Muscle layer of duodenum (tissue), 2 donors: ENCODE results near the gene INTS7.
"Not testable (repeated sequence)": the region's sequence is repeated elsewhere in the genome, so short reads cannot be mapped to it uniquely, and the experiment has no call there.

Experiments used
- H3K27ac ChIP-seq: one replicate; pipeline ENCODE4 v1.7.0; 2013; ENCODE audit warnings: mild to moderate bottlenecking, low read length
- H3K27me3 ChIP-seq: one replicate; pipeline ENCODE4 v1.7.0; 2013; ENCODE audit warnings: low read depth, mild to moderate bottlenecking, control low read depth, low read length
- H3K36me3 ChIP-seq, 2 donors: one replicate each; pipeline ENCODE4 v1.7.0; 2013; ENCODE audit warnings: low read length in 2 of 2, control low read depth in 1 of 2, mild to moderate bottlenecking in 1 of 2; ENCODE audit not compliant: insufficient read depth in 2 of 2, control insufficient read depth in 1 of 2
- H3K4me1 ChIP-seq, 2 donors: one replicate each; pipeline ENCODE4 v1.7.0; 2013; ENCODE audit warnings: low read length in 2 of 2, mild to moderate bottlenecking in 2 of 2, control low read depth in 1 of 2, moderate library complexity in 1 of 2; ENCODE audit not compliant: insufficient read depth in 2 of 2, control insufficient read depth in 1 of 2
- H3K4me3 ChIP-seq, 2 donors: one replicate each; pipeline ENCODE4 v1.7.0; 2013; ENCODE audit warnings: low read length in 2 of 2, low read depth in 1 of 2, mild to moderate bottlenecking in 1 of 2
- H3K9me3 ChIP-seq, 2 donors: one replicate each; pipeline ENCODE4 v1.7.0; 2013; ENCODE audit warnings: low read length in 2 of 2, control low read depth in 1 of 2, mild to moderate bottlenecking in 1 of 2; ENCODE audit not compliant: control insufficient read depth in 1 of 2
- donor health status: healthy.

The INTS7 gene

DNA sequence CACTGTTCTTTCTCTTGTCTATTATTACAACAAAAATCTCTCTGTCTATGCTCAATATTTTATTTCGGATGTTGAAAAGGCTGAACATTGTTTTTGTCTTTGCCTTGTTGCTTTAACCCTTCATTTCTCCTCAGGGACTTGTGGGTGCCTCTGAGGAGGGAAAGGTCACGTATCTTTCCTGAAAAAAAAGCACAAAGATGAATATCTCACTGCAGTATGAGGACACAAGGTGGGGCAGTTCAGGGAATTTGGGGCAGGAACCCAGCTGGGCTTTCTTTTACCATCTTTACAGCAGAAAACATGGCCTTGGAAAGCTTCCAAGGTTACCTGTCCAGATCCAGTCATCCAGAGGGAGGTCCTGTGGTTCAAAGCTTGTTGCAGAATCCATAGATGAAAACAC is 105.7 kb downstream of the INTS7 start:
- no peaks in the 10 kb centered on the region for H3K36me3 ChIP-seq
- no peaks in the 10 kb centered on the region for H3K4me1 ChIP-seq
- H3K27ac ChIP-seq = peak overlapping the region; percentile 64
- H3K9me3 ChIP-seq = no peaks in the 10 kb centered on the region
- H3K4me3 ChIP-seq = no peak overlapping the region
- H3K27me3 ChIP-seq = no peaks in the 10 kb centered on the region

DNA sequence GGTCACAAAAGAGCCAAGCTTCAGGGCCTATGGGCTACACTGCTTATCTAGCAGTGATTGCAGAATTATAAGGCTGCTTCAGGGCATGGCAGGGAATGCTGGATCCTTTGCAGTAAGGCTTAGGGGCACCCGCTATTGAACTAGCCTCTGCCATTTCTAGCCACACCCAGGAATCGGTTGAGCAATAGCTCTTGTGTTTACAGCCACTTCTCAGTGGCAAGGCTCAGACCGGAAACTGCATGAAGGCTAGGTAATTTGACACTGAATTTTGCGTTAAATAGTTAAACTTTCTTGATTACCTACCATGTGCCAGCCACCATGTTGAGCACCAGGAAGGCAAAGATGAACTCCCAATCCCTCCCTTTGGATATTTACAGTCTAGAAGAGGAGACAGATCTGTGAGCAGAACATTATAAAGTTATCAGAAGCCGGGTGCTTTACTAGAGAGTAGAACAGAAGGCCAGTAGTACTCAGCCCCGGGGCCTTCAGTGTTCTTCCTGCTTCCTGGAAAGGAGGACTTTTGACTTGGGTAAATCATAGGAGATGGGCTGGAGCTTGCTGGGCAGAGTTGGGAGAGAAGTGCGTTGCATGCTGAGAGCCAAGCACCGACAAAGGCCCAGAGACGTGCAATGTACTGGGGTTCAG is 106.2 kb downstream of the INTS7 start:
- H3K4me1 ChIP-seq = no peaks in the 10 kb centered on the region
- no peak overlapping the region for H3K4me3 ChIP-seq
- no peaks in the 10 kb centered on the region for H3K9me3 ChIP-seq
- no peaks in the 10 kb centered on the region for H3K27me3 ChIP-seq
- peak overlapping the region; percentile 64 for H3K27ac ChIP-seq
- H3K36me3 ChIP-seq = no peaks in the 10 kb centered on the region

DNA sequence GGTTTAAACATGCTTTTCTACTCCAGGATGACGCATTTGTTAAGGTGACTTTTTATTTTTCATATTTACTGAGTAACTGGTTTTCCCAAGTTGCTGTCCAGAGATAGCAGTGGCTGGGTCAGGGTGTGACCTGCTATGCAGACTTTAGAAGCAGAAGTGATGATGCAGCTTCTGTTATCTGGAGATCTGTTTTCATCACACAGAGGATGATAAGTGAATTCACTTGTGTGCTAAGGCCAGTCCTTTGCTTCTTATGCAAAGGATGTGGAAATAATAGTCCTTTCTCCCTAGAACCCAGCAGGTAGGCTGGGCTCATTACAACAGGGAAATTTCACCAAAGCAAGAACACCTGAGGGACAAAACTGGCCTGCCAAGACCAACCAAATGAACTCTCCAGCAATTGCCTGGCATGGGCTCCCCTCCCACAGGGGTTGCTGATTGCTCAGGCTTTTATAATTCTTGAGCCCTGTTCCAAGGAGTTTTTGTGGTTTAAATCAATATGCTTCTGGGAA is 107.0 kb downstream of the INTS7 start:
- H3K27me3 ChIP-seq = no peaks in the 10 kb centered on the region
- H3K9me3 ChIP-seq = no peaks in the 10 kb centered on the region

DNA sequence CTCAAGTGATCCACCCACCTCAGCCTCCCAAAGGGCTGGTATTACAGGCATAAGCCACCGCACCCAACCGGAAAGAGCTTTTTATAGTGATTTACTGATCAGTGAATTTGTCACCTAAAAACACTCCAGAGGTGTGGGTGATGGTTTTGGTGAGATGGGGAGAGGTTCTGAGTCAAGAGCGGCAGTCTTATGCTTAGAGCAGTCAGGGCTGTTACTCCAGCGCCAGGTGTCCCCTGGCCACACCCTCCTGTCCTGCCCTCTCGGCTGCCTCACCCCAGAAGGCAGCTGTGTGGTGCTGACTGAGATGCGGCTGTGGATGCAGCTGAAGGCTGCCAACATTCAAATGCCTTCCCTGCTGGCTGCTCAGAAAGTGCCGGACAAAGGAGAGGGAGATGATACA is 110.3 kb downstream of the INTS7 start:
- Histone ChIP-seq H3K27ac (no peak overlapping the region), H3K9me3 (no peaks in the 10 kb centered on the region), H3K4me1 (peaks cover 0 to 3% of the 10 kb centered on the region in 2 donors)

More for the DNA sequence above, 107.0 kb downstream of the INTS7 start:
- H3K4me1 ChIP-seq = no peaks in the 10 kb centered on the region
- peak overlapping the region; percentile 40 for H3K27ac ChIP-seq
- H3K36me3 ChIP-seq = no peaks in the 10 kb centered on the region
- no peak overlapping the region for H3K4me3 ChIP-seq

DNA sequence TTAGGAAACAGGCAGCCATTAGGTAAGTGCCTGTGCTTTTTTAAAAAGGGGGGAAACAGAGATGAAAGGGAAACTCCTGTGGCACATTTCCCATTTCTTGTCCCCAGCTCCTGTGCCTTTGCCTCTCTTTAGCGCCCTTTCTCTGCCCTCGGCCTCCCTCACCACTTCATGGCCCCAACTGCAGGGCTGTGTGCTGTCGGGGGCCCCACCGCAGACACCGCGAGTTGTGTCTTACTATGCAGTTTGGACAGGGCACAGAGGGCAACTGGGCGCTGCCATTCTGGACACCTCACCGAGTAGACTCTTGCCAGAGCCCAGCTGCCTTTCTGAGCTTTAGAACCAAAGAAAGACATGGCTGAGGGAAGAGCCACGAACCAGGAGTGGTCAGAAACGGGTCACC is 111.1 kb downstream of the INTS7 start:
- no peaks in the 10 kb centered on the region for H3K27me3 ChIP-seq
- H3K9me3 ChIP-seq = no peaks in the 10 kb centered on the region
- no peaks in the 10 kb centered on the region for H3K36me3 ChIP-seq
- H3K27ac ChIP-seq = no peak overlapping the region
- no peak overlapping the region for H3K4me3 ChIP-seq
- peaks cover 0 to 3% of the 10 kb centered on the region in 2 donors for H3K4me1 ChIP-seq

More for the DNA sequence above, 110.3 kb downstream of the INTS7 start:
- Histone ChIP-seq H3K4me3 (no peak overlapping the region), H3K36me3 (no peaks in the 10 kb centered on the region), H3K27me3 (no peaks in the 10 kb centered on the region)

DNA sequence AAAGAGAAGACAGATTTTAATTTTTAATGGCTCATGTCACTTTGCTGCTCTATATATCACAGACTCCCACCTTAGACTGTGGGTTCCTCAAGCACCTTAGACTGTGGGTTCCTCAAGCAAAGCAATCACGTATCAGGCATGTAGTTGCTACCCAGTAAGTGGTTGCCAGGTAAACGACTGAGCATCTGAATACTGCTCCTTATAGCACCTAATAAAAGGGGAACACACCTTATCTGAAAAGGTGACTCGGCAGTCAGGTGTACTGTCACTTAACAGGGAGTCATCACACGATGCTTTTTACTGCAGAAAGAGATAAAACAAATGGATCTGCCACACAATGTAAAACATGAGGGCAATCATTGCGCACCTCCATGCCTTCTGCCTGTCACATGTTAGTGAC is 112.3 kb downstream of the INTS7 start:
- no peak overlapping the region for H3K4me3 ChIP-seq
- no peaks in the 10 kb centered on the region for H3K9me3 ChIP-seq
- no peaks in the 10 kb centered on the region for H3K36me3 ChIP-seq
- H3K27me3 ChIP-seq = no peaks in the 10 kb centered on the region
- H3K27ac ChIP-seq = no peak overlapping the region
- H3K4me1 ChIP-seq = peaks cover 3 to 5% of the 10 kb centered on the region in 2 donors

DNA sequence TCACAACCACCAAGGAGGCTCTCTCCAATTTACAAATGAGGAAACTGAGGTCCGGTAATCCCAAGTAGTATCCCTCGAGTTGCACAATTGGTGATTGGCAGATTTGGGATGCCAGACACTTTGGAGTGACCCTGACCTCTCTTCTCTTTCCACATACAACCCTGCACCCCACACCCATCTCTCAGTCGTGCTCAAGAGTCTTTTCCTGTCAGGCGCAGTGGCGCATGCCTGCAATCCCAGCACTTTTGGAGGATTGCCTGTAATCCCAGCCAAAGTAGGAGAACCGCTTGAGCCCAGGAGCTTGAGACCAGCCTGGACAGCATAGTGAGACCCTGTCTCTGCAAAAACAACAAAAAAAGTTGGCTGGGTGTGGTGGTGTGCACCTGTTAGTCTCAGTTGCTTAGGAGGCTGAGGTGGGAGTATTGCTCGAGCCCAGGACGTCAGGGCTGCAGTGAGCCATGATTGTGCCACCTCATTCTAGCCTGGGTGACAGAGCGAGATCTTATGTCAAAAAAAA is 113.7 kb downstream of the INTS7 start:
- H3K4me3 ChIP-seq = no peak overlapping the region
- H3K36me3 ChIP-seq = no peaks in the 10 kb centered on the region
- H3K27ac ChIP-seq = no peak overlapping the region
- H3K4me1 ChIP-seq = peaks cover 3 to 13% of the 10 kb centered on the region in 2 donors
- H3K27me3 ChIP-seq = no peaks in the 10 kb centered on the region
- H3K9me3 ChIP-seq = no peaks in the 10 kb centered on the region

DNA sequence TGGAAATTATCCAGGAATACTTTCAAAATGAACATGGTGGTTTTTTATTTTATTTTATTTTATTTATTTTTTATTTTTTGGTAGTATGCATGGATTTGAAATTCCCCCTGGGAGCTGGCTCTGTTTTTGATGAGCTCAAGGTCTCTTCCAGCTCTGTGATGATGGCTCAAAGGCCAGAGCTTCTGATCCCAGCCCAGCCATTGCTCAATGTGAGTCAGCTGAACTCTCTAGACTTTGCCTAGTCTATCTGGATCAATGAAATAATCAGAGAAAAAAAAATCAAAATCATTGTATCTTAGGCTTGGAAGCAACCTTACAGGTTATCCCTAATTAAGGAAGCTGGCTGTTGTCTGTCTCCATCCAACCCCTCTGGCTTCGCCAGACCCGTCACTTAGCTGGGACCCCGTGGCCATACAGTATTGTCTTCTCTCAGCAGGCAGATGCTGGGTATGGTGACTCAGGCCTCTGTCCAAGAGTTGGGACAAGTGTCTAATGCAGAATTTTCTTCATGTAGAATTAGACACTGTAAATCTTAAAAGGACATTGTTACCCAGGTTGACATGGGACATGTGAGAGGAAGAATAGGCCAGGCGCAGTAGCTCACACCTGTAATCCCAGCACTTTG is 114.6 kb downstream of the INTS7 start:
- Histone ChIP-seq H3K27me3 (no peaks in the 10 kb centered on the region), H3K9me3 (no peaks in the 10 kb centered on the region), H3K4me1 (peaks cover 6 to 13% of the 10 kb centered on the region in 2 donors), H3K27ac (no peak overlapping the region), H3K36me3 (no peaks in the 10 kb centered on the region), H3K4me3 (no peak overlapping the region)

DNA sequence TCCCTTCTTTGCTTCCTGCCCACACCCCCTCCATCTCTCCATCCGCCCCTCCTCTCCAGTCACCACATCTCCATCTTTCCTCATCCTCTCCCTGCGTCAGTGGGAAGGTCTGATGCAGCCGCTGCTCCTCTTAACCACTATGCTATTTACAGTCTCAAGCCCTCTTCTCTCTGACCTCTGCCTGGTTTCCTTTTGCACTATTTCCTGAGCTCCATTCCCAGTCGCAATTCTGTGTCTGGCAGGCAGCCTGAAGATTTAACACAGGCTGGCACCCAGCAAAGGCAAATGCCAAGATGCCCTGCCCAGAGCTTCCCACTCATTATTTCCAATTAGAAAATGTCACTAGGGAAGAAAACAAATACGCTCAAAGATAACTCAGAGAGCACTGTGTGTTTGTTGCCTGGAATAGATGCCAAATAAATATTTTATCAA is 115.2 kb downstream of the INTS7 start:
- Histone ChIP-seq H3K4me1 (peaks cover 6 to 13% of the 10 kb centered on the region in 2 donors), H3K27ac (no peak overlapping the region), H3K9me3 (no peaks in the 10 kb centered on the region), H3K27me3 (no peaks in the 10 kb centered on the region), H3K4me3 (no peak overlapping the region), H3K36me3 (no peaks in the 10 kb centered on the region)

DNA sequence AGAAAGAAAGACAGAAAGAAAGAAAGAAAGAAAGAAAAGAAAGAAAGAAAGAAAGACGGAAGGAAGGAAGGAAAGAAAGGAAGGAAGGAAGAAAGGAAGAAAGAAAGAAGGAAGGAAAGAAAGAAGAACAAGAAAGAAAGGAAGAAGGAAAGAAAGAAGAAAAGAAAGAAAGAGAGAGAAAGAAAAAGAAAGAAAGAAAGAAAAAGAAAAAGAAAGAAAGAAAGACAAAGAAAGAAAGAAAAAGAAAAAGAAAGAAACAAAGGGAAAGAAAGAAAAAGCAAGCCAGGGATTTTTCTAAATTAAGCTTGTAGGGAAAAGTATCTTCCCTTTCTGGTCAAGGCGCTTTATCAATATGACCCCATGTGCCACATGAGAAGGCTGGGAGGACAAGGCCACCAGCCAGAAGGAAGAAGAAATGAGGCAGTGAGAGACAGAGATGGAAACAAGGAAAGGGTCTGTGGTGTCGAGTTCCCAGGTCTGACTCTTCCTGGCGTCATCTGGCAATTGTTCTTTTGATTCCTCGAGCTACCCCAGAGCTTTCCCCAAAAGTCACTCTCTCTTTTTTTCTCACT is 116.4 kb downstream of the INTS7 start:
- Histone ChIP-seq H3K36me3 (no peaks in the 10 kb centered on the region), H3K27ac (no peak overlapping the region), H3K4me3 (no peak overlapping the region), H3K27me3 (no peaks in the 10 kb centered on the region), H3K4me1 (peaks cover 6 to 13% of the 10 kb centered on the region in 2 donors), H3K9me3 (no peaks in the 10 kb centered on the region)

DNA sequence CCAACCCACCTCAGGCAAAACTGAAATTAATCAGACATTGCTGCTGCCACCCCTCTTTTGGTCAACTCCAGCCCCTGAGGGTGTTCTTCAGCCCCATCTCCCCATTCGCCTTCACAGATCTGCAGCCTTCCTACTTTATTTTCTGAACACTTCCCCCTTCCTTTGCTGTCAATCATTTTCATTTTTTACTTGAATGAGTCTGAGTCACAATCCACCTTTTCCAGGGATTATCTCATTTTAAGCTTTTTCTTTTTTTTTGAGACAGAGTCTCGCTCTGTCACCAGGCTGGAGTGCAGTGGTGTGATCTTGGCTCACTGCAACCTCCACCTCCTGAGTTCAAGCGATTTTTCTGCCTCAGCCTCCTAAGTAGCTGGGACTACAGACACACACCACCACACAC is 118.9 kb downstream of the INTS7 start:
- not testable (repeated sequence) for H3K9me3 ChIP-seq, H3K27me3 ChIP-seq, H3K36me3 ChIP-seq, H3K4me3 ChIP-seq, H3K27ac ChIP-seq
- peaks cover 6 to 13% of the 10 kb centered on the region in 2 donors for H3K4me1 ChIP-seq
